Fibroblast of lung (primary cell): ENCODE results near the gene CD47. TPM values are rescaled to one million over a fixed set of nuclear protein-coding genes. Genes with fewer than 3 reads are reported as not detected.

Experiments used
- DNase-seq, 2 donors: peaks; one replicate each; pipeline versions ENCODE4 v3.0.0 to v3.0.0-alpha.2; 2010; ENCODE audit warnings: low read depth in 2 of 2
- H2AFZ ChIP-seq: 2 replicates; pipeline ENCODE4 v1.5.1; 2012; ENCODE audit warnings: low read length, control low read depth, inconsistent platforms
- H3K27ac ChIP-seq: 2 replicates; pipeline ENCODE4 v1.5.1; 2011; ENCODE audit warnings: low read length, control low read depth; ENCODE audit not compliant: insufficient read depth
- H3K27me3 ChIP-seq: 2 replicates; pipeline ENCODE4 v1.5.1; 2011; ENCODE audit warnings: mild to moderate bottlenecking, low read length; ENCODE audit not compliant: control insufficient read depth, insufficient read depth
- H3K36me3 ChIP-seq: 2 replicates; pipeline ENCODE4 v1.5.1; 2011; ENCODE audit warnings: low read length; ENCODE audit not compliant: control insufficient read depth, insufficient read depth
- H3K4me1 ChIP-seq: 2 replicates; pipeline ENCODE4 v1.5.1; 2011; ENCODE audit warnings: low read length; ENCODE audit not compliant: control insufficient read depth, insufficient read depth; ENCODE audit errors: extremely low read depth
- H3K4me2 ChIP-seq: 2 replicates; pipeline ENCODE4 v1.5.1; 2011; ENCODE audit warnings: low read length, control low read depth; ENCODE audit not compliant: insufficient read depth; ENCODE audit errors: extremely low read depth
- H3K4me3 ChIP-seq, 4 experiments: fragments of 200-600 bp in 1 of 4; sonication (generic) in 1 of 4; replicated peaks in 1 of 4; 2 replicates each; pipeline ENCODE4 v1.5.1; 2011 to 2016; ENCODE audit warnings: low read length in 4 of 4, low read depth in 3 of 4, mild to moderate bottlenecking in 3 of 4, control low read depth in 2 of 4, inconsistent platforms in 1 of 4, mixed read lengths in 1 of 4; ENCODE audit not compliant: insufficient read depth in 1 of 4; ENCODE audit errors: control extremely low read depth in 1 of 4
- H3K79me2 ChIP-seq: 2 replicates; pipeline ENCODE4 v1.5.1; 2012; ENCODE audit warnings: mild to moderate bottlenecking, low read length, inconsistent platforms; ENCODE audit not compliant: control insufficient read depth, insufficient read depth
- H3K9ac ChIP-seq: 2 replicates; pipeline ENCODE4 v1.5.1; 2011; ENCODE audit warnings: mild to moderate bottlenecking, low read length, control low read depth; ENCODE audit not compliant: insufficient read depth
- H3K9me3 ChIP-seq: 2 replicates; pipeline ENCODE4 v1.5.1; 2012; ENCODE audit warnings: low read depth, low read length; ENCODE audit not compliant: control insufficient read depth, insufficient read depth
- H4K20me1 ChIP-seq: 2 replicates; pipeline ENCODE4 v1.5.1; 2011; ENCODE audit warnings: low read length; ENCODE audit not compliant: control insufficient read depth, insufficient read depth; ENCODE audit errors: extremely low read depth
- EZH2 ChIP-seq: IDR thresholded peaks from 2 replicates; pipeline ENCODE4 v1.5.1; 2012; ENCODE audit warnings: low read length, control low read depth, mild to moderate bottlenecking; ENCODE audit errors: missing control alignments
- polyA plus RNA-seq, 2 donors: library from polyadenylated mRNA; depleted of rRNA in 1 of 2; stranded (reverse) in 1 of 2; unstranded in 1 of 2; fragments of >200 nt; gene quantifications; 2 replicates each; pipeline ENCODE4 v1.2.1, GENCODE V29; 2011 to 2012; ENCODE audit warnings: missing spikeins in 1 of 2
- total RNA-seq: library from RNA; depleted of rRNA; stranded (reverse); fragments of >200 nt; gene quantifications from 2 replicates; pipeline ENCODE4 v1.2.1, GENCODE V29; 2014
- TF ChIP-seq, protein P1 (sequence below), 2 donors: IDR thresholded peaks in 1 of 2; conservative IDR thresholded peaks in 1 of 2; 1 replicate in 1 of 2; 2 replicates in 1 of 2; pipeline ENCODE4 v1.5.1; 2011 to 2012; ENCODE audit warnings: low read length in 2 of 2, control low read depth in 1 of 2, inconsistent platforms in 1 of 2, low read depth in 1 of 2, mild to moderate bottlenecking in 1 of 2

CD47 gene
- total and polyA plus RNA-seq, 2 donors (not counting 1 experiment from before 2014, with no cell fraction given) = 72.0 to 91.7 TPM

DNA sequence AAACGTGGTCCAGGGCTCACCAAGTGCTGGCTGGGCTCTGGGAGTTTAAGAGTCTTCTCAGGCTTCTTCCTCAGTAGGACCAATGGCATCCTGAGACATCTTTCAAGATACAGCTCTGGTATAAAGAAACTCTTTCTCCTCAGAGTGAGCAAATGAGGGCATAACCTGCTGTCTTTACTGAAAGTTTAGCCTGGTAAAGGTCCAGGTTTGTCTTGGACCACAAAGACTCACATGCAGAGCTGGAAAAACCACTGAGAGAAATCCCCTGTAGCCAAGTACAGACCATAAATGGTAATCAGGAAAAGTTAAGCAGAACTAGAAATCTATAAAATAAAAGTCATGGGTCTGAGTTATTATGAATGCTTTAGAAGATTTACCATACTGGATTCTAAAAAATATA lies 23.1 kb downstream of the CD47 start:
- H2AFZ ChIP-seq = no peak overlapping the region
- no peaks in the 10 kb centered on the region for H4K20me1 ChIP-seq
- H3K4me3 ChIP-seq = no peak overlapping the region
- H3K27ac ChIP-seq = no peak overlapping the region
- no peaks in the 10 kb centered on the region for H3K4me1 ChIP-seq
- H3K79me2 ChIP-seq = peaks cover 4% of the 10 kb centered on the region
- no peaks in the 10 kb centered on the region for H3K9me3 ChIP-seq
- H3K36me3 ChIP-seq = peaks cover 3% of the 10 kb centered on the region
- H3K9ac ChIP-seq = no peak overlapping the region
- no peaks in the 10 kb centered on the region for H3K27me3 ChIP-seq
- H3K4me2 ChIP-seq = no peak overlapping the region
- DNase-seq = peak in 1 of 2 donors; percentile 49
- TF ChIP-seq EZH2 = no peak
- TF ChIP-seq, protein P1, sequence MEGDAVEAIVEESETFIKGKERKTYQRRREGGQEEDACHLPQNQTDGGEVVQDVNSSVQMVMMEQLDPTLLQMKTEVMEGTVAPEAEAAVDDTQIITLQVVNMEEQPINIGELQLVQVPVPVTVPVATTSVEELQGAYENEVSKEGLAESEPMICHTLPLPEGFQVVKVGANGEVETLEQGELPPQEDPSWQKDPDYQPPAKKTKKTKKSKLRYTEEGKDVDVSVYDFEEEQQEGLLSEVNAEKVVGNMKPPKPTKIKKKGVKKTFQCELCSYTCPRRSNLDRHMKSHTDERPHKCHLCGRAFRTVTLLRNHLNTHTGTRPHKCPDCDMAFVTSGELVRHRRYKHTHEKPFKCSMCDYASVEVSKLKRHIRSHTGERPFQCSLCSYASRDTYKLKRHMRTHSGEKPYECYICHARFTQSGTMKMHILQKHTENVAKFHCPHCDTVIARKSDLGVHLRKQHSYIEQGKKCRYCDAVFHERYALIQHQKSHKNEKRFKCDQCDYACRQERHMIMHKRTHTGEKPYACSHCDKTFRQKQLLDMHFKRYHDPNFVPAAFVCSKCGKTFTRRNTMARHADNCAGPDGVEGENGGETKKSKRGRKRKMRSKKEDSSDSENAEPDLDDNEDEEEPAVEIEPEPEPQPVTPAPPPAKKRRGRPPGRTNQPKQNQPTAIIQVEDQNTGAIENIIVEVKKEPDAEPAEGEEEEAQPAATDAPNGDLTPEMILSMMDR (conservative IDR thresholded peaks at IDR 0.05 in 1 of 2, IDR thresholded peaks at IDR 0.05 in 1 of 2; ENCODE audit: low read depth in 1 of 2, low read length in 2 of 2) = no peak

DNA sequence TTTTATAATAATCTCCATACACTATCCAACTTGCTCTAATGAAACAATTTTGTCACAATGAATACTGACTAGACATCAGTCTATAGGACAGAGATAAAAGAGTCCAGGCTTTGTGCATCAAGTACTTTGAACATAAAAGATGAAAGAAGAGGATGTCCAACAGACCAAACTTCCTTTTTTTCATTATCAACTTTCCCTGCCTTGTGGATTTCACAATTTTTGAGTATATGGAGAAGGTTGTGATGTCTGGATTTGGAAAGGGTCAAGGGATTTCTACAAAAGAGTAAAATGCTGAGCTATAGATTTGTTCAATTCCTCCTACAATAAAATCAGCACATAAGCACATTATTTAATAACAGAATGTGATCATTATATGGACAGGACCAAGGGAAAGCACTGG lies 25.7 kb downstream of the CD47 start:
- Histone ChIP-seq H3K4me3 (no peak overlapping the region), H3K27ac (no peak overlapping the region), H4K20me1 (no peaks in the 10 kb centered on the region), H3K79me2 (no peaks in the 10 kb centered on the region), H3K4me2 (no peak overlapping the region), H3K9ac (no peak overlapping the region), H3K9me3 (no peaks in the 10 kb centered on the region), H2AFZ (no peak overlapping the region), H3K36me3 (peaks cover 6% of the 10 kb centered on the region), H3K27me3 (no peaks in the 10 kb centered on the region), H3K4me1 (peaks cover 3% of the 10 kb centered on the region)
- no peak for TF ChIP-seq EZH2
- TF ChIP-seq, protein P1 (conservative IDR thresholded peaks at IDR 0.05 in 1 of 2, IDR thresholded peaks at IDR 0.05 in 1 of 2; ENCODE audit: low read depth in 1 of 2, low read length in 2 of 2) = no peak
- DNase-seq = no peak

DNA sequence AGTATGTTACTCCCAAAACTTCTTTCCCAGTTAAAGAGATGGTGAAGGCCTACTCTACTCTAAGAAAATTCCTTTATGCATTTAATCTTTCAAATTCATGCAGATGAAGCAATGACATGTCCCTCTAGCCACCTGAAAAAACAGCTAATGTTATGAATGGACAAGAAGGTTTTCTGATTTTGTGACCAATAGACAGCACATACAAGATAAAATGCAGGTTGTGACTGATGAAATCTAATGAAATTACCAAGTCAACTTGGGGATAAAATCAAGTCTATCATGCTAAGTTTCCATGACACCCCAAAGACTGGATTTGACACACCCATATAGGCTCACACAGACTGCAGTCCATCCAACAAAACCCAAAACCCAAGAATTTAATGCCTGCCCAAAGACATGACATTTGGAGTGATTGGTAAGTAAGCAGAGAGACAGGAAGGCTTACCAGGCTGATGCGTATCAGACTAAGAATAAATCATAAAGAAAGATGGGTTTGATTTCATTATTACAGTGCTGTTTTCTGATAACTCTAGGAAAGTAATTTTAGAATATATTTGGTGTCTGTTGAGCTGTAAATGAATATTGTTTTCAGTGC lies 26.4 kb downstream of the CD47 start:
- Histone ChIP-seq H3K36me3 (peaks cover 4% of the 10 kb centered on the region), H4K20me1 (no peaks in the 10 kb centered on the region), H3K27me3 (no peaks in the 10 kb centered on the region), H2AFZ (no peak overlapping the region), H3K27ac (no peak overlapping the region), H3K79me2 (no peaks in the 10 kb centered on the region), H3K4me2 (no peak overlapping the region), H3K9ac (no peak overlapping the region), H3K4me3 (no peak overlapping the region), H3K4me1 (peaks cover 5% of the 10 kb centered on the region), H3K9me3 (no peaks in the 10 kb centered on the region)
- peak in 1 of 2 donors; percentile 9 for DNase-seq
- no peak for TF ChIP-seq EZH2
- TF ChIP-seq, protein P1 (conservative IDR thresholded peaks at IDR 0.05 in 1 of 2, IDR thresholded peaks at IDR 0.05 in 1 of 2; ENCODE audit: low read depth in 1 of 2, low read length in 2 of 2) = no peak
